ENCODE data around the gene OIT3.

The OIT3 gene

GRCh38 chr10:72951760-72952159, 58.2 kb downstream of the OIT3 start:
- no peak overlapping the region for H3K4me3 ChIP-seq (ENCODE audit: low read depth, low read length)

GRCh38 chr10:72952189-72952588, 58.6 kb downstream of the OIT3 start:
- no peak overlapping the region for H3K4me3 ChIP-seq (ENCODE audit: low read depth, low read length)

GRCh38 chr10:72952642-72953158, 59.2 kb downstream of the OIT3 start:
- H3K4me3 ChIP-seq (ENCODE audit: low read depth, low read length), result no peak overlapping the region

GRCh38 chr10:72953687-72954086, 60.1 kb downstream of the OIT3 start:
- H3K4me3 ChIP-seq (ENCODE audit: low read depth, low read length), result no peak overlapping the region

GRCh38 chr10:72954230-72954595, 60.7 kb downstream of the OIT3 start:
- no peak overlapping the region for H3K4me3 ChIP-seq (ENCODE audit: low read depth, low read length)

- no peak within 1 kb of the TSS for H3K4me3 ChIP-seq (ENCODE audit: low read depth, low read length)
Observed at GRCh38 chr10:72954596-72955554, 61.3 kb downstream of the OIT3 start, which contains the start of gene PLA2G12B. TSS of gene PLA2G12B (minus strand) at chr10:72954806. CDS start at chr10:72954685, 121 bp downstream.

GRCh38 chr10:72956001-72956400, 62.5 kb downstream of the OIT3 start:
- H3K4me3 ChIP-seq (ENCODE audit: low read depth, low read length), result no peak overlapping the region

GRCh38 chr10:72976886-72977285, 83.3 kb downstream of the OIT3 start:
- no peak overlapping the region for H3K4me3 ChIP-seq (ENCODE audit: low read depth, low read length)

- no peak overlapping the region for H3K4me3 ChIP-seq (ENCODE audit: low read depth, low read length)
Observed at GRCh38 chr10:72979709-72980108, 86.2 kb downstream of the OIT3 start.

- no peak overlapping the region for H3K4me3 ChIP-seq (ENCODE audit: low read depth, low read length)
Observed at GRCh38 chr10:72980348-72980747, 86.8 kb downstream of the OIT3 start.

- H3K4me3 ChIP-seq (ENCODE audit: low read depth, low read length), result no peak overlapping the region
Observed at GRCh38 chr10:72981028-72981881, 87.7 kb downstream of the OIT3 start.

GRCh38 chr10:72981882-72982529, 88.5 kb downstream of the OIT3 start:
- no peak overlapping the region for H3K4me3 ChIP-seq (ENCODE audit: low read depth, low read length)
